HG02571 (cell line): Measurements from ENCODE around the gene DPP4.

ENCODE experiments used
- ATAC-seq: cut with Tn5 transposase; IDR thresholded peaks from one replicate; pipeline ENCODE4 v1.9.1; 2021; ENCODE audit warnings: mild to moderate bottlenecking, moderate library complexity; ENCODE audit not compliant: unreplicated experiment

Gene DPP4

GRCh38 chr2:162022290-162022945 lies 51.6 kb downstream of the DPP4 start:
- no peak for ATAC-seq

DNA sequence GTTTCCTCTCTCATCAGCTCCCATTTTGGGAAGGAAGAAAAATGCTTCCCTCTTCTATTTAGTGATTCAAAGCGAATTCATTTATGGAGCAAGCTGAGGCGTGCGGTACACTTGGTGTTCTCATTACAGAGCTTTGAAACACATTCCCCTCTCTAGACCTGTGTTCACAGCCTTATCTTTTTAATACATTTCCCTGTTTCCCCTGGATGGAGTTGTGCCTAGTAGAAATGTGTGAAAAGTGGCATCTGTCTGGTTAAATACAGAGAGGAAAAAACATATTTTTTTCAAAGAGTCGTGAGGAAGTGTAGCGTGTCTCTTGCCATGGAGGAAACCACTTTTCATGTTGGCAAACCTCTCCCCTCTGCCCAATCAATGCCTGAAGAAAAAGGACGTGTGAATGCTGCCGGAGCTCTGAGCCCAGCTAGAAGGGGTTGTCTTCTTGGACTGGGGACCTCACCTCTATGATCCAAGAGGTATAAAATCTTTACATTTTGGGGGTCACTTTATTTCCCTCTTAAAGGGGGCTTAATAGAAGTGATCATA lies 52.4 kb downstream of the DPP4 start:
- no peak for ATAC-seq

DNA sequence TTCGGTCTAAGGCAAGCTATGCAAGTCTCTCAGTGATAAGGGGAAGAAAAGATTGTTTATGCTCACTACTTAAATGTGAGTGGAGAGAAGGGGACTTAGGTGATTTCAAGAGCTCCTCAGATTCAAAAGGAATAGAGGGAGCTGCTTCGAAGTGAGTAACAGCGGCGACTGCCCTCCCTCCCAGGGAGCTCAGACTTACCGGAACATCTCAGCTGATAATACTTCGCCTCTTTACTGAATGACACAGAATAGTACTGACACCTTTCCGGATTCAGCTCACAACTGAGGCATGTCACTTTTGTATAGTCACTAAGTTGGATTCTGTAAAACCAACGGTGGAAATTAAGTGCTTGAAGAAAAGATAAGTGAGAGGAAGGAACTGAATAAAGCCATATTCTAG lies 55.5 kb downstream of the DPP4 start:
- no peak for ATAC-seq

DNA sequence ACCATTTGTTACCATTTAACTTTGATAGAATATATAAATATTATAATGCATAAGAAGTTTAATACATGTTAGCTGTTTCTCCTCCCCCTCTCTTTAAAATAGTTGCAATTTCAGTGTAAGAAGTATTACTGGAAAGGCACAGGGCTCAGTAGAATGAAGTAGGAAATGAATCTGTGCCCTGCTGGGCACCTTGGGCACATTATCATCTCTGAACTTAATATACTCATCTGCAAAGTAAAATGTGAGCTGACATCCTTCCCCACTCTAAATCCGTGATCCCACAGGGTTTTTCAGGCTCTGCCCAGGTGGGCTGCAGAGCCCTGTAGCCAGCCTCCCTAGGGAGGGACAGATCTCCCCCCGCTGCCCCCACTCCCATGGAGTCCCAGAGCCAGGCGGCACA lies 56.8 kb downstream of the DPP4 start:
- no peak for ATAC-seq

GRCh38 chr2:162016080-162016479 lies 57.9 kb downstream of the DPP4 start:
- ATAC-seq, result no peak

- ATAC-seq, result no peak
Measured at GRCh38 chr2:162014751-162015150, 59.3 kb downstream of the DPP4 start.

GRCh38 chr2:162013514-162014475 lies 60.2 kb downstream of the DPP4 start:
- no peak for ATAC-seq

GRCh38 chr2:162012565-162013058 lies 61.4 kb downstream of the DPP4 start:
- ATAC-seq, result no peak

GRCh38 chr2:162011706-162012564 lies 62.1 kb downstream of the DPP4 start:
- no peak for ATAC-seq

DNA sequence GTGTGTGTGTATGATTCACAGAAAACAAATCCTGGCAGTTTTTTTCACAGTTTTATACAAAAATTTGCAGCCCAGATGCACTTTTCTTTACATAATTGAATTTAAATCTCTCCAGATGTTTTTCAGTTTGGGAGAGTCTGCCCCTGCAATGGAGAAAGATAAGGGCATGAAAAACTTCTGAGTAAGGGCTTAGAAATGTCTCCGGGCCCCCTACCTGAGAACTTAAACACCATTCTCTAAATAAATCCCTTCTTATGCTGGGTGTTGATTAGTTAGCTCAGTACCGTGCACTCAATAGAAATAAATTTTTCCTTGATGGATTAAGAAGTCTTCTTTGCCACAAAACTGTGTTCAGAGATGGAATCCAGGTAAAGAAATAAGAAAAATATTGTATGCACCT lies 64.5 kb downstream of the DPP4 start:
- no peak for ATAC-seq

DNA sequence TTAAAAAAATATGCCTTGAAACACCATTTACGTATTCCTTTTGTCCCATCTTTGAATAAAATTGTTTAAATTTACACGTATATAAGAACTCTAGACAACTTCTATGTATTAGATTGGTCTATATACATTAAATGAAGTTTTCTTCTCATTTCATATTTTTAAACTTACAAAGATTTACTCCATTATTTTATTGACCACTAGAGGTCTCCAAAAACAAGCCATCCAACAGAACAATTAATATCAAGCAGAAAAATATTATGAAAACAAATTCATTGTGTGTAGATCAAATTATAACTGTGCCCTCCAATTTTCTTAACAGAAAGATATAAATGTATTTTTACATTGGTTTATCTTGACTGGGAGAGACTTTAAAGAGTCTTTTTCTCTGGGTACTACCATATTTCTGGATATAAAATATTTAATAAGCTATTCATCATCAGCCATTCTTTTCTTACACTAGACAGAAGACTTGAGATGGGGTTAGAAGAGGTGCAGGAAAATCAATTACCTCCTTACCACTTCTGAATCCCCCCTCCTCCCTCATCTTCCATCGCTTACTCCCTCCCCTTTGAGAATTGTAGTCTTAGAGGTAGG lies 66.5 kb downstream of the DPP4 start:
- no peak for ATAC-seq

GRCh38 chr2:162006337-162006736 lies 67.7 kb downstream of the DPP4 start:
- ATAC-seq, result no peak

DNA sequence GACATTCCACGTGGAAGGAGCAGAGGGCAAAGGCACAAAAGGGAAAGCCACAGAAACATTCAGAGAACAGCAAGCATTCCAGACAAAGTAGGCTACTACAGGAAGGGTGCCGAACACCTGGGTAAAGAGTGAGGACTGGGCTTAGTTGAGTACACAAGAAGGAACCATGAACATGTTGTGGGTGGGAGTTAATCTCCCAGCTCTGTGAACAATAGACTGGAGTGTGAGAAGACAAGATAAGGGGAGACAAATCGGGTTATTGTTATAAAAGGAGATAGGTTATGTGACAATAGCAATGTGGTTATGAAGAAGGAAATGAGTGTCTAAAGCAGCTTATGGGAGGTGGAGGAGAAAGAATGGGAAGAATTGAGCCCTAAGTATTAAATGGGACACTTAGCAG lies 70.0 kb downstream of the DPP4 start:
- ATAC-seq, result no peak

GRCh38 chr2:162002623-162003235 lies 71.3 kb downstream of the DPP4 start:
- no peak for ATAC-seq

- no peak for ATAC-seq
Measured at GRCh38 chr2:162000431-162000830, 73.6 kb downstream of the DPP4 start.

DNA sequence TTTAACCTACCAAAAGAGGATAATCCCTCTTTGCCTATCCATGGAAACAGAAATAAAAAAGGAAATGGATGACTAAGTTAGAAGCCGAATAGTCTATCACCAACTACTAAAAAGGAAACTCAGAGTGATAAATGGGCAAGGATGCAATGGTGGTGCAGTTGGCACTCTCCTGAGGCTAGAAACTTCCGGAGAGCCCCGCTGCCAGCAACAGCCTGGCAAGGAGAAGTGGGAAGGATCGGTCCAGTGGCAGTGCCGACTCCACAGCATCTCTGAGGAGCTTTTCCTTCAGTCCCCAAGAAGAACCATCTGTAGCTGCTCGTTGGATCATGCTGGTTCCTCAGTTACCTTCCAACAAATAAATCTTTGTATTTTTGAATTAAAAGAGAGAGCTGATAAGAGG lies 74.7 kb downstream of the DPP4 start:
- ATAC-seq, result no peak

GRCh38 chr2:161998857-161999256 lies 75.2 kb downstream of the DPP4 start:
- ATAC-seq, result no peak

DNA sequence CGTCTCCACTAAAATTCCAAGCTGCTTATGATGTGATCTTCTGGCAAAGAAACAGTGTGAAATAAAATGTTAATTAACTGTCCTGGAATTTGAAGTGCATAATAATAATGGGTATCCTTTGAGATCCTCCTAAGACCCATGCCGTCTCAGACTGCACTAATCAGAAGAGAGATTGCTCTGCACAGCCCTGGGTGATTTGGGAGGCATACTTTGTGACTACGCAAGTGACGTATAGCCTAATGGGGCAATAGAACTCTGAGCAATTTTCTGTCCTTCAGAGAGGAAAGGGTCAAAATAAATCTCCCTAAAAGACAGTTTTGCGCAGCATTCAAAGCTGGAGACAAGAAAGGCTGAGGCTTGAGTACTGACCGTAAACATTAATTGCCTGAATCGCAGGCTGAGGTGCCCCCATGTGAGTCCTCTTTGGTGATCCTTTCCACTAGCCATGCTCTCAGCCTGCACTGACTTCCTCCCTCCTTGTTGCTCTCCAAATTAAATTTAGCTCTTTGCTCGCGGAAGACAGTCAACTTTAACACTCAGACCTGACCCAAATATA lies 76.0 kb downstream of the DPP4 start:
- no peak for ATAC-seq

GRCh38 chr2:161995553-161996016 lies 78.4 kb downstream of the DPP4 start:
- no peak for ATAC-seq
